BLaER1 (cell line): ENCODE data around the gene PCIF1.

Experiments
- H3K27ac ChIP-seq: shearing (Covaris generic); formaldehyde crosslinking; 2 replicates; pipeline ENCODE4 v1.8.1; 2022
- H3K27me3 ChIP-seq: shearing (Covaris generic); formaldehyde crosslinking; 2 replicates; pipeline ENCODE4 v1.8.1; 2022
- H3K36me3 ChIP-seq: shearing (Covaris generic); formaldehyde crosslinking; 2 replicates; pipeline ENCODE4 v1.8.1; 2022
- H3K4me1 ChIP-seq: shearing (Covaris generic); formaldehyde crosslinking; 2 replicates; pipeline ENCODE4 v1.8.1; 2022
- H3K4me2 ChIP-seq: shearing (Covaris generic); formaldehyde crosslinking; 2 replicates; pipeline ENCODE4 v1.8.1; 2022
- H3K4me3 ChIP-seq: shearing (Covaris generic); formaldehyde crosslinking; 2 replicates; pipeline ENCODE4 v1.8.1; 2022
- H3K9ac ChIP-seq: shearing (Covaris generic); formaldehyde crosslinking; 2 replicates; pipeline ENCODE4 v1.8.1; 2022
- H3K9me3 ChIP-seq: shearing (Covaris generic); formaldehyde crosslinking; 2 replicates; pipeline ENCODE4 v1.8.1; 2022
- H4K20me1 ChIP-seq: shearing (Covaris generic); formaldehyde crosslinking; 2 replicates; pipeline ENCODE4 v1.8.1; 2022
- Cebpa-rat ChIP-seq: shearing (Covaris generic); IDR thresholded peaks from 2 replicates; pipeline ENCODE4 v1.8.1; 2022

Gene PCIF1

GRCh38 chr20:45946149-45946970 is 11.9 kb downstream of the PCIF1 start:
- peaks cover 63% of the 10 kb centered on the region for H4K20me1 ChIP-seq
- H3K9me3 ChIP-seq, result no peaks in the 10 kb centered on the region
- no peak for TF ChIP-seq Cebpa-rat
- no peak overlapping the region for H3K4me2 ChIP-seq
- peaks cover 98% of the 10 kb centered on the region for H3K36me3 ChIP-seq
- H3K4me1 ChIP-seq, result peaks cover 17% of the 10 kb centered on the region
- no peak overlapping the region for H3K4me3 ChIP-seq
- no peak overlapping the region for H3K27ac ChIP-seq
- no peak overlapping the region for H3K9ac ChIP-seq
- H3K27me3 ChIP-seq, result no peaks in the 10 kb centered on the region

GRCh38 chr20:45947110-45947866 is 12.8 kb downstream of the PCIF1 start:
- Histone ChIP-seq H3K4me2 (no peak overlapping the region), H3K9me3 (no peaks in the 10 kb centered on the region), H3K9ac (peak overlapping the region; percentile 40; the same call in 1 of the 2 replicates), H3K4me1 (peaks cover 17% of the 10 kb centered on the region), H3K27me3 (no peaks in the 10 kb centered on the region), H4K20me1 (peaks cover 63% of the 10 kb centered on the region), H3K36me3 (peaks cover 100% of the 10 kb centered on the region), H3K27ac (no peak overlapping the region), H3K4me3 (no peak overlapping the region)
- TF ChIP-seq Cebpa-rat, result no peak

GRCh38 chr20:45948261-45948733 is 13.8 kb downstream of the PCIF1 start:
- Histone ChIP-seq H3K4me3 (no peak overlapping the region), H3K4me1 (peaks cover 17% of the 10 kb centered on the region), H3K9me3 (no peaks in the 10 kb centered on the region), H3K4me2 (peak overlapping the region; percentile 18), H3K27ac (peak overlapping the region; percentile 49; the same call in 1 of the 2 replicates), H3K27me3 (no peaks in the 10 kb centered on the region), H3K9ac (peak overlapping the region; percentile 40; the same call in 1 of the 2 replicates), H3K36me3 (peaks cover 100% of the 10 kb centered on the region), H4K20me1 (peaks cover 58% of the 10 kb centered on the region)
- no peak for TF ChIP-seq Cebpa-rat

- no peak for TF ChIP-seq Cebpa-rat
- Histone ChIP-seq H3K9ac (0 out of 2 replicates have a peak overlapping the region, but pooled peaks have one; percentile 40), H3K4me1 (peaks cover 17% of the 10 kb centered on the region), H4K20me1 (peaks cover 51% of the 10 kb centered on the region), H3K27me3 (no peaks in the 10 kb centered on the region), H3K9me3 (no peaks in the 10 kb centered on the region), H3K36me3 (peaks cover 100% of the 10 kb centered on the region), H3K27ac (0 out of 2 replicates have a peak overlapping the region, but pooled peaks have one; percentile 49), H3K4me2 (peak overlapping the region; percentile 18; the same call in 1 of the 2 replicates), H3K4me3 (no peak overlapping the region)
These were observed 14.5 kb downstream of the PCIF1 start for GRCh38 chr20:45948742-45949541.

- Histone ChIP-seq H3K36me3 (peaks cover 100% of the 10 kb centered on the region), H3K9ac (no peak overlapping the region), H3K4me1 (peaks cover 17% of the 10 kb centered on the region)
These were observed 15.3 kb downstream of the PCIF1 start for GRCh38 chr20:45949542-45950329.

GRCh38 chr20:45950330-45950646 is 15.8 kb downstream of the PCIF1 start:
- Histone ChIP-seq H3K36me3 (peaks cover 98% of the 10 kb centered on the region), H3K27ac (no peak overlapping the region), H4K20me1 (peaks cover 51% of the 10 kb centered on the region), H3K4me1 (peaks cover 17% of the 10 kb centered on the region), H3K9ac (no peak overlapping the region), H3K27me3 (no peaks in the 10 kb centered on the region), H3K4me2 (no peak overlapping the region), H3K4me3 (no peak overlapping the region), H3K9me3 (no peaks in the 10 kb centered on the region)
- TF ChIP-seq Cebpa-rat, result no peak

More at GRCh38 chr20:45949542-45950329, 15.3 kb downstream of the PCIF1 start:
- H4K20me1 ChIP-seq, result peaks cover 51% of the 10 kb centered on the region
- H3K4me3 ChIP-seq, result no peak overlapping the region
- H3K4me2 ChIP-seq, result no peak overlapping the region
- TF ChIP-seq Cebpa-rat, result no peak
- no peak overlapping the region for H3K27ac ChIP-seq
- H3K27me3 ChIP-seq, result no peaks in the 10 kb centered on the region
- H3K9me3 ChIP-seq, result no peaks in the 10 kb centered on the region

- H3K4me1 ChIP-seq, result peaks cover 17% of the 10 kb centered on the region
- H3K36me3 ChIP-seq, result peaks cover 95% of the 10 kb centered on the region
- H3K9me3 ChIP-seq, result no peaks in the 10 kb centered on the region
- no peak overlapping the region for H3K4me2 ChIP-seq
- H3K27ac ChIP-seq, result no peak overlapping the region
- H3K27me3 ChIP-seq, result no peaks in the 10 kb centered on the region
- H3K9ac ChIP-seq, result 0 out of 2 replicates have a peak overlapping the region, but pooled peaks have one; percentile 17
- TF ChIP-seq Cebpa-rat, result no peak
- H4K20me1 ChIP-seq, result peaks cover 32% of the 10 kb centered on the region
- H3K4me3 ChIP-seq, result no peak overlapping the region
These were observed 17.7 kb downstream of the PCIF1 start for GRCh38 chr20:45951925-45952834.

GRCh38 chr20:45952861-45953260 is 18.4 kb downstream of the PCIF1 start:
- H3K4me1 ChIP-seq, result peaks cover 11% of the 10 kb centered on the region
- H3K36me3 ChIP-seq, result peaks cover 95% of the 10 kb centered on the region
- no peaks in the 10 kb centered on the region for H3K9me3 ChIP-seq
- TF ChIP-seq Cebpa-rat, result no peak
- H4K20me1 ChIP-seq, result peaks cover 25% of the 10 kb centered on the region
- no peak overlapping the region for H3K9ac ChIP-seq
- H3K27ac ChIP-seq, result no peak overlapping the region
- no peaks in the 10 kb centered on the region for H3K27me3 ChIP-seq
- no peak overlapping the region for H3K4me2 ChIP-seq
- H3K4me3 ChIP-seq, result no peak overlapping the region
